ENCODE results near the gene WSB1. TPM values are rescaled to one million over a fixed set of nuclear protein-coding genes. Genes with fewer than 3 reads are reported as not detected.

Gene WSB1
- total and polyA plus RNA-seq, 10 of the 15 experiments (the other 5 are each of a cell fraction or from before 2014, with no cell fraction given), result 26.6 to 458 (median 101) TPM

DNA sequence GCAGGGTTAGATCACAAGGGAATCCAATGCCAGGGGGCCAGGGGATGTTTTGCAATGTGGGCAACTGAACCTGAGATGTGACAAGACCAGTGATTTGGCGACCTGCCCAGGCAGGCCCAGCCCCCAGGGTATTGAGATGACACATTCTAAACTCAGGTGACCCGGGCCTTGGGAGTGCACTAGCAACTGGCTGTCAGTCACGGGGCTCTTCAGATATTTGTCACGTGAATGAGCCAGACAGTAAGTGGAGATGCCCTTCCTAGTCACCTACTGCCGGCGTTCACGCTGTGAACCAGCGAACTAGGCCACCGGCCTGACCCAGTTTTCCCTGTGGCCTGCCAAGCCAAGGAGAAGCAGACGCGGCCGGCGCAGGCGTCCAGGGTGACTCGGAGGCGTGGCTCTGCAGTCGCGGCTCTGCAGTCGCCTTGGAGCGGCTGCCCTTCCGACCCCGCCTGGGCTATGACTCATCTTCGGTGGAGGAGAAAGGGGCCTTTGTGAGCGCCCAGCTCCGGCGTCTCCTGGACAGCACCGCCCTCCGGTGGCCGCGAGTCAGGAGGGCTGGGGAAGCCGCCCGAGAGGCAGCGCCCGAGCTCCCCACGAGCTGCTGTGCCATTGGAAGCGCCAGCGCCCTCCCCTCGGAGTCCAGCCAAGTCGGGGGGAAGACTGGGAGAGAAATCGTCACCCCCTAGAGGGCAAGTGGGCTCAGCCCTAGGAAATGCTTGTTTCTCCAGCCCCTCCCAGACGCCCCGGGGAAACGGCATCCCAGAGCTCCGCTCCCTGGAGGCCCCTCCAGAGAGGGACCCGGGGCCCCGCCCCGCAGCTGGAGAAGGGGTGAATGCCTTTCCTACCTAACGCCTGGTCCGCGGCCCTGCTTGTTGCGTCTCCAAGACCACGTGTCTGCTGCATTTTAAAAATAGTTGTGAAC is 38.8 kb downstream of the WSB1 start (continued):
- TF ChIP-seq SMC3 (IDR thresholded peaks at IDR 0.05; ENCODE audit: borderline replicate concordance, low read length), result peak; percentile 86
- TF ChIP-seq SREBF1 (IDR thresholded peaks at IDR 0.05; ENCODE audit: low read length), result no peak
- peak; percentile 48 to 59; a peak in 3 of 4 replicates for TF ChIP-seq EP300 (IDR thresholded peaks at IDR 0.05; ENCODE audit: borderline replicate concordance in 1 of 2, control insufficient read depth in 1 of 2, low read depth in 2 of 2, low read length in 2 of 2)
- TF ChIP-seq, protein P1, sequence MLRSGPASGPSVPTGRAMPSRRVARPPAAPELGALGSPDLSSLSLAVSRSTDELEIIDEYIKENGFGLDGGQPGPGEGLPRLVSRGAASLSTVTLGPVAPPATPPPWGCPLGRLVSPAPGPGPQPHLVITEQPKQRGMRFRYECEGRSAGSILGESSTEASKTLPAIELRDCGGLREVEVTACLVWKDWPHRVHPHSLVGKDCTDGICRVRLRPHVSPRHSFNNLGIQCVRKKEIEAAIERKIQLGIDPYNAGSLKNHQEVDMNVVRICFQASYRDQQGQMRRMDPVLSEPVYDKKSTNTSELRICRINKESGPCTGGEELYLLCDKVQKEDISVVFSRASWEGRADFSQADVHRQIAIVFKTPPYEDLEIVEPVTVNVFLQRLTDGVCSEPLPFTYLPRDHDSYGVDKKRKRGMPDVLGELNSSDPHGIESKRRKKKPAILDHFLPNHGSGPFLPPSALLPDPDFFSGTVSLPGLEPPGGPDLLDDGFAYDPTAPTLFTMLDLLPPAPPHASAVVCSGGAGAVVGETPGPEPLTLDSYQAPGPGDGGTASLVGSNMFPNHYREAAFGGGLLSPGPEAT (IDR thresholded peaks at IDR 0.05; ENCODE audit: low read depth), result peak; percentile 42; the same call in 1 of the 2 replicates
- TF ChIP-seq NFIC (IDR thresholded peaks at IDR 0.05; ENCODE audit: low read depth, low read length), result peak; percentile 64; the same call in 1 of the 2 replicates
- peak; percentile 45 for TF ChIP-seq IRF4 (IDR thresholded peaks at IDR 0.05; ENCODE audit: low read depth, low read length)
- no peak for TF ChIP-seq RFX5 (IDR thresholded peaks at IDR 0.05; ENCODE audit: low read depth, low read length)
- no peak for TF ChIP-seq SUPT20H (IDR thresholded peaks at IDR 0.05; ENCODE audit: borderline replicate concordance, control insufficient read depth, low read depth, low read length)

Measured in GM12878 (cell line).